Suprapubic skin (tissue), 3 donors: ENCODE measurements around the gene SRSF2.

ENCODE experiments used
- EP300 ChIP-seq: sonication (generic); formaldehyde crosslinking; IDR thresholded peaks from one replicate; pipeline ENCODE4 v1.6.1; 2017; ENCODE audit warnings: antibody characterized with exemption
- POLR2A ChIP-seq, 2 donors: fragments of 450-650 bp; IDR thresholded peaks; one replicate each; pipeline ENCODE4 v1.6.1; 2017; ENCODE audit warnings: antibody characterized with exemption in 2 of 2, mild to moderate bottlenecking in 2 of 2, moderate library complexity in 2 of 2
- TF ChIP-seq, protein P1 (sequence below), 2 donors: fragments of 200-600 bp in 1 of 2; fragments of 450-650 bp in 1 of 2; sonication (generic) in 1 of 2; IDR thresholded peaks; one replicate each; pipeline ENCODE4 v1.5.1; 2016 to 2019; ENCODE audit warnings: antibody characterized with exemption in 2 of 2, mild to moderate bottlenecking in 1 of 2, moderate library complexity in 1 of 2

GRCh38 chr17:76737676-76738467 is 741 bp upstream of the SRSF2 start, which contains the start of gene MFSD11:
- TF ChIP-seq POLR2A (IDR thresholded peaks at IDR 0.05), result no peak
- TF ChIP-seq, protein P1, sequence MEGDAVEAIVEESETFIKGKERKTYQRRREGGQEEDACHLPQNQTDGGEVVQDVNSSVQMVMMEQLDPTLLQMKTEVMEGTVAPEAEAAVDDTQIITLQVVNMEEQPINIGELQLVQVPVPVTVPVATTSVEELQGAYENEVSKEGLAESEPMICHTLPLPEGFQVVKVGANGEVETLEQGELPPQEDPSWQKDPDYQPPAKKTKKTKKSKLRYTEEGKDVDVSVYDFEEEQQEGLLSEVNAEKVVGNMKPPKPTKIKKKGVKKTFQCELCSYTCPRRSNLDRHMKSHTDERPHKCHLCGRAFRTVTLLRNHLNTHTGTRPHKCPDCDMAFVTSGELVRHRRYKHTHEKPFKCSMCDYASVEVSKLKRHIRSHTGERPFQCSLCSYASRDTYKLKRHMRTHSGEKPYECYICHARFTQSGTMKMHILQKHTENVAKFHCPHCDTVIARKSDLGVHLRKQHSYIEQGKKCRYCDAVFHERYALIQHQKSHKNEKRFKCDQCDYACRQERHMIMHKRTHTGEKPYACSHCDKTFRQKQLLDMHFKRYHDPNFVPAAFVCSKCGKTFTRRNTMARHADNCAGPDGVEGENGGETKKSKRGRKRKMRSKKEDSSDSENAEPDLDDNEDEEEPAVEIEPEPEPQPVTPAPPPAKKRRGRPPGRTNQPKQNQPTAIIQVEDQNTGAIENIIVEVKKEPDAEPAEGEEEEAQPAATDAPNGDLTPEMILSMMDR (IDR thresholded peaks at IDR 0.05), result no peak
- TF ChIP-seq EP300, result no peak
